Mucosa of descending colon (tissue), 3 donors: ENCODE results near the gene AP4S1. TPM values are rescaled to one million over a fixed set of nuclear protein-coding genes. Genes with fewer than 3 reads are reported as not detected.

ENCODE experiments used
- ATAC-seq: fragments of 200-7000 bp; cut with Tn5 transposase; one replicate; pipeline ENCODE4 v1.9.1; 2020; ENCODE audit warnings: mild to moderate bottlenecking, moderate library complexity
- DNase-seq, 3 donors: peaks; one replicate each; pipeline ENCODE4 v3.0.0-alpha.2; 2020
- H3K36me3 ChIP-seq: fragments of 200-600 bp; one replicate; pipeline ENCODE4 v1.8.0; 2021; ENCODE audit warnings: low read depth, mild to moderate bottlenecking
- H3K4me1 ChIP-seq: fragments of 200-600 bp; one replicate; pipeline ENCODE4 v1.8.0; 2021; ENCODE audit warnings: low read depth, mild to moderate bottlenecking
- H3K4me3 ChIP-seq: fragments of 200-600 bp; one replicate; pipeline ENCODE4 v1.8.0; 2021; ENCODE audit warnings: mild to moderate bottlenecking
- H3K9me3 ChIP-seq: fragments of 200-600 bp; one replicate; pipeline ENCODE4 v1.8.0; 2021; ENCODE audit warnings: mild to moderate bottlenecking
- intact Hi-C, 2 donors: fragments of 100-400 bp; cut with DNase I in 1 of 2; cut with micrococcal nuclease in 1 of 2; formaldehyde crosslinking; loops; one replicate each; pipeline versions ENCODE4 v1.11.0 to v1.11.1; 2022; cut with DNase I, micrococcal nuclease
- total RNA-seq, 3 donors: library from RNA; stranded (reverse); fragmentation: NEBNext Ultra II Directional in 2 of 3; extraction: Animal tissue kit (Norgen Biotek cat#: 25700) in 2 of 3; gene quantifications; one replicate each; pipeline versions ENCODE4 v1.2.1 to v1.2.4, GENCODE V29; 2021 to 2023
- TF ChIP-seq, protein P1 (sequence below): fragments of 200-600 bp; IDR thresholded peaks from one replicate; pipeline ENCODE4 v1.8.0; 2022; ENCODE audit warnings: antibody characterized with exemption, mild to moderate bottlenecking
- donor health status: DM: no; HTN: no; CAD: no; lungs with moderate emphysema.
- donor health status: DM: no; HTN: no; CAD: no.
- donor health status: DM: no; HTN: yes; CAD: no.

Gene AP4S1
- total RNA-seq, 3 donors from 2014 or later = 3.0 to 9.9 (median 4.0) TPM

DNA sequence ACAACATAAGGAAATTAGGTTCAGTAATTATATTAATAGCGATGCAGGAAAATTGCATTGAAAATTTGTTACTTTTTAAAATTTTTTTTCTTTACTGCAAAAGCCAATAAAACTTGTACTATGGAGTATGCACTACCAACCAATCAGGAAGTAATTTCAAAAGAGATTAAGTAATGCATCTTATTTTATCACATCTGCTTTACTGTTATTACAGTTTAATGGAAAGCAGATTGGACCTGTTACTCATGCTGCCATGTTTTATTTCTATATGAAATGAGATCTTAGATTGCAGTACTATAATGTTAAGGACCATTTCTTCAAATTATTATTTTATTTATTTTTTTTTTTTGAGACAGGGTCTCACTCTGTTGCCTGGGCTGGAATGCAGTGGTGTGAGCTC is 2.4 kb downstream of the AP4S1 start:
- intact Hi-C loops = no loop called here
- no peak for DNase-seq
- no peaks in the 10 kb centered on the region for H3K9me3 ChIP-seq
- ATAC-seq = no peak
- TF ChIP-seq, protein P1, sequence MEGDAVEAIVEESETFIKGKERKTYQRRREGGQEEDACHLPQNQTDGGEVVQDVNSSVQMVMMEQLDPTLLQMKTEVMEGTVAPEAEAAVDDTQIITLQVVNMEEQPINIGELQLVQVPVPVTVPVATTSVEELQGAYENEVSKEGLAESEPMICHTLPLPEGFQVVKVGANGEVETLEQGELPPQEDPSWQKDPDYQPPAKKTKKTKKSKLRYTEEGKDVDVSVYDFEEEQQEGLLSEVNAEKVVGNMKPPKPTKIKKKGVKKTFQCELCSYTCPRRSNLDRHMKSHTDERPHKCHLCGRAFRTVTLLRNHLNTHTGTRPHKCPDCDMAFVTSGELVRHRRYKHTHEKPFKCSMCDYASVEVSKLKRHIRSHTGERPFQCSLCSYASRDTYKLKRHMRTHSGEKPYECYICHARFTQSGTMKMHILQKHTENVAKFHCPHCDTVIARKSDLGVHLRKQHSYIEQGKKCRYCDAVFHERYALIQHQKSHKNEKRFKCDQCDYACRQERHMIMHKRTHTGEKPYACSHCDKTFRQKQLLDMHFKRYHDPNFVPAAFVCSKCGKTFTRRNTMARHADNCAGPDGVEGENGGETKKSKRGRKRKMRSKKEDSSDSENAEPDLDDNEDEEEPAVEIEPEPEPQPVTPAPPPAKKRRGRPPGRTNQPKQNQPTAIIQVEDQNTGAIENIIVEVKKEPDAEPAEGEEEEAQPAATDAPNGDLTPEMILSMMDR = no peak
- no peak overlapping the region for H3K4me3 ChIP-seq
- H3K36me3 ChIP-seq = no peaks in the 10 kb centered on the region
- peaks cover 13% of the 10 kb centered on the region for H3K4me1 ChIP-seq

- Histone ChIP-seq H3K9me3 (no peaks in the 10 kb centered on the region), H3K4me1 (peaks cover 4% of the 10 kb centered on the region), H3K4me3 (no peak overlapping the region), H3K36me3 (no peaks in the 10 kb centered on the region)
- intact Hi-C loops = no loop called here
- DNase-seq (no peak), ATAC-seq (no peak)
- TF ChIP-seq, protein P1 = no peak
Measured at GRCh38 chr14:31029016-31029970, 3.8 kb downstream of the AP4S1 start.

- DNase-seq (no peak), ATAC-seq (no peak)
- Histone ChIP-seq H3K4me1 (no peaks in the 10 kb centered on the region), H3K36me3 (no peaks in the 10 kb centered on the region), H3K4me3 (no peak overlapping the region), H3K9me3 (no peaks in the 10 kb centered on the region)
- intact Hi-C loops = no loop called here
- TF ChIP-seq, protein P1 = no peak
Measured at GRCh38 chr14:31030469-31030868, 5.0 kb downstream of the AP4S1 start.

DNA sequence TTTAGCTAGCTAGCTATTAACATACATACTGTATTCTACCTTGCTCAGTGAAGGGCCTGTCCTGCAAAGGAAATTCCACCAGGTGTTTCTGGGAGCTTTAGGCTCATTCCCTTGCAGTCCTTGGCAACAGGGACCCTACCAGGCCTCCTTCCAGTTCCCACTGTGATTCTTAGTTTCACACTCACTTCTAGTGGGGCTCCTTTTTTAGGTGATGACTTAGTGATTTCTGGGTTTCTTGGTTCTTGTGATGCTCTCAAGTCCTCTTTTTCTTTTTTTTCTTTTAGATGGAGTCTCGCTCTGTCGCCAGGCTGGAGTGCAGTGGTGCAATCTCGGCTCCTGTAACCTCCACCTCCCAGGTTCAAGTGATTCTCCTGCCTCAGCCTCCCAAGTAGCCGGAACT is 11.1 kb downstream of the AP4S1 start:
- intact Hi-C loops = no loop called here
- no peaks in the 10 kb centered on the region for H3K4me1 ChIP-seq
- no peaks in the 10 kb centered on the region for H3K9me3 ChIP-seq
- TF ChIP-seq, protein P1 = no peak
- no peak for ATAC-seq
- H3K36me3 ChIP-seq = no peaks in the 10 kb centered on the region
- no peak overlapping the region for H3K4me3 ChIP-seq
- DNase-seq = no peak

GRCh38 chr14:31037709-31038221 is 12.3 kb downstream of the AP4S1 start:
- no peak for DNase-seq

More at GRCh38 chr14:31037709-31038221, 12.3 kb downstream of the AP4S1 start:
- no peak for ATAC-seq
- Histone ChIP-seq H3K4me1 (no peaks in the 10 kb centered on the region), H3K36me3 (no peaks in the 10 kb centered on the region), H3K9me3 (no peaks in the 10 kb centered on the region), H3K4me3 (no peak overlapping the region)
- intact Hi-C loops = no loop called here
- TF ChIP-seq, protein P1 = no peak
